WTC11 (cell line): Measurements from ENCODE around the gene DHX29. TPM values are rescaled to one million over a fixed set of nuclear protein-coding genes. Genes with fewer than 3 reads are reported as not detected.

ENCODE experiments used
- ATAC-seq: fragments of 200-7000 bp; cut with Tn5 transposase; 2 replicates; pipeline ENCODE4 v1.10.0; 2021; ENCODE audit warnings: mild to moderate bottlenecking, moderate library complexity
- CTCF ChIA-PET: fragments of 300-600 bp; sonication (Branson Sonifier 250); formaldehyde crosslinking; loops from one replicate; lab custom pipeline; 2021; ENCODE audit warnings: antibody characterized with exemption; lab: Charles Lee
- POLR2A ChIA-PET: fragments of 350-600 bp; sonication (Branson Sonifier 250); formaldehyde crosslinking; loops from one replicate; lab custom pipeline; 2021; ENCODE audit warnings: antibody characterized with exemption; lab: Charles Lee
- DNase-seq: peaks from one replicate; pipeline ENCODE4 v3.0.0; 2021; ENCODE audit warnings: low spot score
- H3K27ac Mint-ChIP-seq: 2 replicates; pipeline ENCODE4 v1.8.0; 2021; ENCODE audit warnings: mixed read lengths
- H3K27me3 Mint-ChIP-seq: 2 replicates; pipeline ENCODE4 v1.8.0; 2021; ENCODE audit warnings: low read depth, mild to moderate bottlenecking, moderate library complexity, mixed read lengths
- H3K36me3 Mint-ChIP-seq: 2 replicates; pipeline ENCODE4 v1.8.0; 2021; ENCODE audit warnings: mixed read lengths
- H3K4me1 Mint-ChIP-seq: 2 replicates; pipeline ENCODE4 v1.8.0; 2022; ENCODE audit warnings: mixed read lengths
- H3K4me3 Mint-ChIP-seq: 2 replicates; pipeline ENCODE4 v1.8.0; 2021; ENCODE audit warnings: mild to moderate bottlenecking, moderate library complexity, mixed read lengths
- H3K9me3 Mint-ChIP-seq: 2 replicates; pipeline ENCODE4 v1.8.0; 2021; ENCODE audit warnings: mixed read lengths
- ARID4B ChIP-seq: sonication (generic); formaldehyde crosslinking; IDR thresholded peaks from 2 replicates; pipeline ENCODE4 v1.8.0; 2023; ENCODE audit warnings: missing genetic modification reagents, mild to moderate bottlenecking, borderline replicate concordance
- ATF1 ChIP-seq: sonication (generic); formaldehyde crosslinking; IDR thresholded peaks from 2 replicates; pipeline ENCODE4 v1.8.1; 2023; ENCODE audit warnings: mild to moderate bottlenecking, moderate library complexity, missing genetic modification reagents
- ELF4 ChIP-seq: sonication (generic); formaldehyde crosslinking; IDR thresholded peaks from 2 replicates; pipeline ENCODE4 v1.8.1; 2022; ENCODE audit warnings: low read depth, mild to moderate bottlenecking, moderate library complexity, missing genetic modification reagents
- ESRRA ChIP-seq: sonication (generic); formaldehyde crosslinking; IDR thresholded peaks from 2 replicates; pipeline ENCODE4 v1.8.1; 2022; ENCODE audit warnings: mild to moderate bottlenecking, missing genetic modification reagents, borderline replicate concordance
- GABPB1 ChIP-seq: sonication (generic); formaldehyde crosslinking; IDR thresholded peaks from 2 replicates; pipeline ENCODE4 v1.8.1; 2023; ENCODE audit warnings: mild to moderate bottlenecking, missing genetic modification reagents
- GTF2I ChIP-seq: fragments of 250-450 bp; sonication (Bioruptor Pico); conservative IDR thresholded peaks from 2 replicates; pipeline ENCODE4 v1.4.0; 2021; ENCODE audit warnings: mild to moderate bottlenecking
- IRF1 ChIP-seq: sonication (generic); formaldehyde crosslinking; IDR thresholded peaks from 2 replicates; pipeline ENCODE4 v1.8.0; 2023; ENCODE audit warnings: missing genetic modification reagents
- KAT7 ChIP-seq: sonication (generic); formaldehyde crosslinking; IDR thresholded peaks from 2 replicates; pipeline ENCODE4 v1.8.1; 2023; ENCODE audit warnings: missing genetic modification reagents, mild to moderate bottlenecking, borderline replicate concordance
- MLX ChIP-seq: sonication (generic); formaldehyde crosslinking; IDR thresholded peaks from 2 replicates; pipeline ENCODE4 v1.8.1; 2023; ENCODE audit warnings: mild to moderate bottlenecking, missing genetic modification reagents, moderate library complexity
- MXD4 ChIP-seq: fragments of 250-450 bp; sonication (Bioruptor Pico); IDR thresholded peaks from 2 replicates; pipeline ENCODE4 v1.8.0; 2021; ENCODE audit warnings: mild to moderate bottlenecking, moderate library complexity, borderline replicate concordance
- NFYB ChIP-seq: sonication (generic); formaldehyde crosslinking; conservative IDR thresholded peaks from 2 replicates; pipeline ENCODE4 v1.8.0; 2022; ENCODE audit warnings: low read depth, missing genetic modification reagents
- PREB ChIP-seq: sonication (generic); formaldehyde crosslinking; IDR thresholded peaks from 2 replicates; pipeline ENCODE4 v1.8.1; 2022; ENCODE audit warnings: mild to moderate bottlenecking, missing genetic modification reagents, moderate library complexity, borderline replicate concordance
- RORB ChIP-seq: fragments of 250-450 bp; sonication (Bioruptor Pico); IDR thresholded peaks from 2 replicates; pipeline ENCODE4 v1.9.0; 2021; ENCODE audit warnings: mild to moderate bottlenecking
- USF1 ChIP-seq: sonication (generic); formaldehyde crosslinking; IDR thresholded peaks from 2 replicates; pipeline ENCODE4 v1.8.0; 2022; ENCODE audit warnings: mild to moderate bottlenecking, missing genetic modification reagents
- USF2 ChIP-seq: sonication (generic); formaldehyde crosslinking; IDR thresholded peaks from 2 replicates; pipeline ENCODE4 v1.8.1; 2023; ENCODE audit warnings: mild to moderate bottlenecking, missing genetic modification reagents, moderate library complexity
- ZBTB43 ChIP-seq: sonication (generic); formaldehyde crosslinking; IDR thresholded peaks from 2 replicates; pipeline ENCODE4 v1.8.1; 2023; ENCODE audit warnings: mild to moderate bottlenecking, missing genetic modification reagents
- ZNF317 ChIP-seq: sonication (generic); formaldehyde crosslinking; IDR thresholded peaks from 2 replicates; pipeline ENCODE4 v1.8.1; 2023; ENCODE audit warnings: low read depth, mild to moderate bottlenecking, moderate library complexity, missing genetic modification reagents, borderline replicate concordance
- ZNF423 ChIP-seq: fragments of 250-450 bp; sonication (Bioruptor Pico); IDR thresholded peaks from 2 replicates; pipeline ENCODE4 v2.1.2; 2022; ENCODE audit warnings: mild to moderate bottlenecking, moderate library complexity
- ZNF512 ChIP-seq: sonication (generic); formaldehyde crosslinking; IDR thresholded peaks from 2 replicates; pipeline ENCODE4 v1.8.1; 2022; ENCODE audit warnings: missing genetic modification reagents, borderline replicate concordance
- total RNA-seq: library from RNA; stranded (reverse); gene quantifications from 3 replicates; pipeline ENCODE4 v1.2.3, GENCODE V29; 2021

The DHX29 gene
- total RNA-seq, 1 experiment from 2014 or later: 29.7 TPM

GRCh38 chr5:55290991-55291390 is 16.5 kb downstream of the DHX29 start:
- no peak for TF ChIP-seq ATF1 (CRISPR knock-in tag)
- no peak for TF ChIP-seq MLX (CRISPR knock-in tag)
- TF ChIP-seq GABPB1 (CRISPR knock-in tag): no peak
- TF ChIP-seq ZBTB43 (CRISPR knock-in tag): no peak
- TF ChIP-seq ZNF317 (CRISPR knock-in tag): no peak
- TF ChIP-seq GTF2I (CRISPR knock-in tag): no peak
- no peak for TF ChIP-seq ELF4 (CRISPR knock-in tag)
- no peak for TF ChIP-seq RORB
- TF ChIP-seq IRF1 (CRISPR knock-in tag): no peak
- no peak for TF ChIP-seq PREB (CRISPR knock-in tag)
- Mint-ChIP-seq H3K36me3 (peaks cover 56% of the 10 kb centered on the region), H3K9me3 (peaks cover 12% of the 10 kb centered on the region), H3K27ac (no peak overlapping the region), H3K27me3 (no peaks in the 10 kb centered on the region), H3K4me1 (no peaks in the 10 kb centered on the region), H3K4me3 (no peak overlapping the region)
- ChIA-PET CTCF (no interaction called here), POLR2A (no interaction called here)
- ATAC-seq: no peak
- DNase-seq: no peak

GRCh38 chr5:55289808-55290207 is 17.7 kb downstream of the DHX29 start:
- CTCF ChIA-PET: interaction anchor here (0.6 kb wide), 1 partner anchor 21 kb away, joined by 4 read pairs; no protein-coding TSS in a partner anchor
- Mint-ChIP-seq H3K36me3 (peaks cover 57% of the 10 kb centered on the region), H3K27ac (no peak overlapping the region)
- no peak for TF ChIP-seq USF1 (CRISPR knock-in tag)
- no peak for TF ChIP-seq ESRRA
- TF ChIP-seq USF2 (CRISPR knock-in tag): no peak
- TF ChIP-seq NFYB: no peak
- no peak for TF ChIP-seq ARID4B (CRISPR knock-in tag)
- TF ChIP-seq ZNF512 (CRISPR knock-in tag): no peak
- TF ChIP-seq KAT7 (CRISPR knock-in tag): no peak
- no peak for TF ChIP-seq MXD4 (CRISPR knock-in tag)
- TF ChIP-seq ZNF423 (CRISPR knock-in tag): no peak

More at GRCh38 chr5:55289808-55290207, 17.7 kb downstream of the DHX29 start:
- H3K4me1 Mint-ChIP-seq: no peaks in the 10 kb centered on the region
- peaks cover 3% of the 10 kb centered on the region; the same call in 1 of the 2 replicates for H3K9me3 Mint-ChIP-seq
- ATAC-seq: no peak
- no peaks in the 10 kb centered on the region for H3K27me3 Mint-ChIP-seq
- no peak overlapping the region for H3K4me3 Mint-ChIP-seq
- POLR2A ChIA-PET: no interaction called here
- DNase-seq: no peak
